Measurements from ENCODE around the gene HMCN1.

The HMCN1 gene

DNA sequence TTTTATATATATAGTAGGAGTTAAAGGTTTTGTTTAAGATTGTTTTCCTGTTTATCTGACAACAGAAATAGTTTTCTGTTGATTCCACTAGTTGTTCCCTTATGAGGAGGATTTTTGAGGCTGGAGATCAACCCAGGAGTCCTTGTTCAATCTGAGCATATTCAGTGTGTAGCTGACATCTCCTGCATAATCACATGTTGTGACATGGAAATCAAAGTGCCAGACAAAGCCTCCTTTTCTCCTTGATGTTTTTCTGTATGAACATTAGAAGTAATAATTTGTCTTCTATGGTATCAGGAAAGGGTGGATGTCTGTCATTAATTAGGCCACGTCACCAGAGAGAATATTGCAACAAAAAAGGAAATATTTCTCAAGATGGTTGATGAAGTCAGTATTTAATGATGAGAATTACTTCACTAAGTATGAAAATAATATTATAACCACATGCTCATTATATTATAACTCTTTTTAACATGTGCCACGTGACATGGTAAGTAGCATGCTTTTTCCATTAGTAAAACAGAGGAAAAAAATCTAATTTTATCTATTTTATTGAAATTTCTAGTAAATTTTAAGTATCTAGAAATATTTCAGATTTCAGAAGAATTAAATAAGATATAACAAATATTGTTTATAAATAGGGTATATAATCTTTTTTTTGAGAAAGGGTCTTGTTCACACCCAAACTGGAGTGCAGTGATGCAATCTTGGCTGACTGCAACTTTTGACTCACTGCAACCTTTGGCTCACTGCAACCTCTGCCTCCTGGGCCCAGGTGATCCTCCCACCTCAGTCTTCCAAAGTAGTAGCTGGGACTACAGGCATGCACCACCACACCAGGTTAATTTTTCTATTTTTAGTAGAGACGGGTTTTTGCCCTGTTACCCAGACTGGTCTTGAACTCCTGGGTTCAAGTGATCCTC is 223.5 kb downstream of the HMCN1 start:
- DNase-seq (ENCODE audit: low read depth in 2 of 2, low spot score in 1 of 2) = no peak

DNA sequence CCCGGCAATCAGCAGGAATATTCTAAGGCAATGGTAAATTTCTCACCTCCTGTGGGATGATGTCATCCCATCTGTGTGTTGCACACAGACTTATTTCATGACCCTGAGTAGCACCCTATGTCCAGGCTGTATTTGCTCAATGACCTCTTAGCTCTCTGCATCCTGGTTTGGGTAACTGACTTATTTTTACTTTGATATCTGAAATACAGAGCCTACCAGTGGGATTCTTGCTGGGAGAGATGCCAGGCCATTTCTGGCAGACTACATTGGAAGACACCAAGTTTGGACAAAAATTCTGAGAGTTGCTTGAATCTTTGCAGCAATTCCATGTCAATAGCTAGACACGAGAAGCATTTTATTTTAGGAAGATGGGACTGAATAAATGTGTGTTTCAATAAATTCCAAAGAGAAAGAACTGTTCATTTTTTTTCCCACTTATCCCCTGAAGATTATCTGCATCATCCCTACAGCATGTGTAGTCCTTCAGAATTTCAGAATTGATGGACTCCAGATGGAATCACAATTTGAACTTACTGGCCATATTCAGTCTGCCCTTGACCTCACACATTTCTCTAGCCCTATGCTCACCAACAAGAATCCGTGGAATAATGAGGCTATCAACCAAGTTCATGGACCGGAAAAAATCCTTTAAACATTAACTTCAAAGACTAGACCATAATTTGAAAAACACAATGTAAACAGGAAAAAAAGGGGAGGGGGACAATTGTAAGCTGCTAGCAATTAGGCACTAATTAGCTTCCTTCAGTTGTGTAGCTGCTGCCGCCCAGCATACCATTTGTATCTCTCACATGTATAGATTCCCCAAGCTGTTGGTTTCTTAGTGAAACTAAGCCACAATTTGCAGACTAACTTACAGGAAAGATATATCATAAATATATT is 226.5 kb downstream of the HMCN1 start:
- DNase-seq (ENCODE audit: low read depth in 2 of 2, low spot score in 1 of 2) = no peak

DNA sequence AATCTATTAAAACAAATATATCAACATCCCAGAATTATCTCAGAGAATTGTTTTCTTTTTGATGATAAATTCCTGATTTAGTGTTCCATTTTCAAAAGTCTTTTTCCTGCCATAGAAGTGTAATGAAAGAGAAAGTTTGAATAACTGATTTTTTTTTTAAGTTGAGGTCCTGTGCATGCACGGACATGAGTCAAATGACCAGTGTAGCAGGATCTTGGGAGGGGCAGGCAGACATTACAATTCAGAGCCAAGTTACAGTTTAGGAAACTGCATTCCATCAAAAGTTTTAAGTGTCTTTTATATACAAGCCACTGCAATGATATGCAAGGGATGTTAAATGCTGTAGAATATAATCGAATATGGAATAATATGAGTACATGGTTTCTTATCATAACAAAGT is 227.5 kb downstream of the HMCN1 start:
- no peak for DNase-seq (ENCODE audit: low read depth in 2 of 2, low spot score in 1 of 2)

DNA sequence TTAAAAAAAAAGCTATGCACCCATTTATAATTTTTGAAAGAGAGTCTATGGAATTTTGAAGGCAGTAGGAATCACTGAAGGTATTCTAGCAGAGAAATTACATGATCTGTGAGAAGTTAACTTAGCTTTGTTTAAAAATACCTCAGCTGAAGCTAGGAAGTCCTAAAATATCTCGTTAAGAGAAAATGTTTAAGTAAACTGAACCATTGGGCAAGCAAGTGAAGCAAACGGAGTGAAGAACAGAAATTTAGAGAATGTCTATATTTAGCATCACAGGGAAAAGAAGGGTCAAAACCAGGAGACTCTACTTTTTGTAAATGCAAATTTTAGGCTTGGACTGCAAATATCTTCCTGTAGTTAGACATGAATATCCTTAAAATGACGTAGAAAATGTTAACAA is 230.8 kb downstream of the HMCN1 start:
- DNase-seq (ENCODE audit: low read depth in 2 of 2, low spot score in 1 of 2) = no peak

DNA sequence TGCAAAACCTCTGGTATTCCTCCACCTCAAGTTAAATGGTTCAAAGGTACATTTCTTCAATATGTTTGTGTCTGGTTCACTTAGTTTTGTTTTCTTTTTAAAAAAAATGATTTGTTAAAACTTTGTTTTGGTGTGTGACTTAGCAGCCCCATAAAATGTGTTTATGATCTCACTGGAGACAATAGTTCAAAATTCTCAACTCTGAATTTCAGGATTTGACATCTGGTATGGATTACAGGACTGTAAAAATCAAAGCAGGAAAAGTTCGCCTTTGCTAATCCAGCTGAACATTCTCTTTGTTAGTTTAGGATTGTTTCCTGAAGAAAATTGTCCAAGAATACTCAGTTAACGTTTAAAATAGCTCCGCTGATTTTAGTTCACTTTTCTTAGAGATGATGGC is 231.7 kb downstream of the HMCN1 start:
- no peak for DNase-seq (ENCODE audit: low read depth in 2 of 2, low spot score in 1 of 2)

DNA sequence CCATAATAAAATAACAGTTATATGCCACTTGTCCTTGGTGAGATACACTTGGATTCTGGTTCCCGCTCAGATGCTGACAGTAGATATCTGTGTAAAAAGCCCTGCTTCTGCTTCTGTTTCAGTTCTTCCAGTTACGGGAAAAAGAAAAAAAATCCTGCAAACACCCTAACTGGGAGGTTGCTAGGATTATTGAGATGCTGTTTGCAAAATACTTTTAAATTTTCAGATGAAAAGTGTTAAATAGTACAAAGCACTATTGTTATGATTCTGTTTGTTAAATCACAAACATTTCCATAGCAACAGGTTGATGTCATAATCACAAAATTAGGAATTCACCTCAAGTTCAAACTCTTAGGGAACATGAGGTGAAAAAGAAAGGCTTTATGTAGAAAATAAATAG is 232.3 kb downstream of the HMCN1 start:
- no peak for DNase-seq (ENCODE audit: low read depth in 2 of 2, low spot score in 1 of 2)

DNA sequence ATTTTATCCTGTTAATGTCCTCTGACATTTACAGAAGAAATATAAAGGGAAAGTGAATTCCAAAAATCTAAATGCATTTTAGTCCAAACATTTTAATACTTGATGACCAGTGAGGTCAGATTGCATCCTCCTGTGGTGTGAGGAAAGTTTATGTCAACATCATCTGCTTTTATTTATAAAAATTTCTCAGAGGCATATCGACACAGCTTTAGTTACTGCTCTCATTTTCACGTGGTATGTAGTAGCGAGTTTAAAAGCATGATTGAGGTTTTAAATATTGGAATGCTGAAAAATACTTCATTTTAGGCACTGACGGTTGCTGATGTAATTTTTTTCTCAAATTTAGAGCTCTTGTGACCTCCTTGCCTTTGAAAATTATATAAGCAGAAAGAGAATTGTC is 234.8 kb downstream of the HMCN1 start:
- DNase-seq (ENCODE audit: low read depth in 2 of 2, low spot score in 1 of 2) = no peak

DNA sequence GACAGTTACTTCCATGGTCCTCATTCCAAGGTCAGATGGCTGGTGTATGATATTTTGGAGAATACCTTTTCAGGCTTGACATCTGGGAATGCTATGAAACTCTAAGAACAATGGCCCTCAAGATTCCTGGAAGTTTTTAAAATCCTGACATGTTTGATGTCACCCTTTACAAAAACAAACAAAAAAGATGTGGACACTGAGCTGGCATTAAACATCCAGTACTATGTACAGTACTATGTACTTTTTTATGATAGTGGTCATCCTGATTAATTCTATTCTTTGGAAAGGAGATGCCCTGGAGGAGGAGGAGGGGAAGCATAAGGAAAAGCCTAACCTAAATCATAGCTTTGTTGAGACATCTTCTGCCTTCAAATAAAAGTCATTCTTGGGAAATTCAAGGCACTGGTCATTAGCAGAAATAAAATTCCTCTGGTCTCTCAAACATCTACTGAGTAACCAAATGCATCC is 235.4 kb downstream of the HMCN1 start:
- DNase-seq (ENCODE audit: low read depth in 2 of 2, low spot score in 1 of 2) = no peak

DNA sequence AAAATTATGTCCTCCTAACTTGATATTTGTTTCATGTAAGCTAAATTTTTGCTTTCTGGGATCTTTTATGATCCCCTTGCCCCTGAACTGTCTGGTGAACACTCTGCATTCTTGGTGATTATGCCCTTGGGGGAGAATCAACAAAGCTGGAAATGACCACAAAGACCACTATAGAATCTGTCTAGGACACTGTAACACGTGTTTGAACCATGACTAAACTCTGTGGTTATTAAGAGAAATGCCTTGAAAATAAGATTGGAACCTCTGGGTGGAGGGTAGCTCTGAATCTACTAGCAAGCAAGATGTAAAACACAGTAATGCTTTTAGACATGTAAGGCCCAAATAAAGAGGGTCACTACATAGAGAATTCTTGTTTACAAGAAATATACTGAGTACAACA is 237.5 kb downstream of the HMCN1 start:
- DNase-seq (ENCODE audit: low read depth in 2 of 2, low spot score in 1 of 2) = no peak

DNA sequence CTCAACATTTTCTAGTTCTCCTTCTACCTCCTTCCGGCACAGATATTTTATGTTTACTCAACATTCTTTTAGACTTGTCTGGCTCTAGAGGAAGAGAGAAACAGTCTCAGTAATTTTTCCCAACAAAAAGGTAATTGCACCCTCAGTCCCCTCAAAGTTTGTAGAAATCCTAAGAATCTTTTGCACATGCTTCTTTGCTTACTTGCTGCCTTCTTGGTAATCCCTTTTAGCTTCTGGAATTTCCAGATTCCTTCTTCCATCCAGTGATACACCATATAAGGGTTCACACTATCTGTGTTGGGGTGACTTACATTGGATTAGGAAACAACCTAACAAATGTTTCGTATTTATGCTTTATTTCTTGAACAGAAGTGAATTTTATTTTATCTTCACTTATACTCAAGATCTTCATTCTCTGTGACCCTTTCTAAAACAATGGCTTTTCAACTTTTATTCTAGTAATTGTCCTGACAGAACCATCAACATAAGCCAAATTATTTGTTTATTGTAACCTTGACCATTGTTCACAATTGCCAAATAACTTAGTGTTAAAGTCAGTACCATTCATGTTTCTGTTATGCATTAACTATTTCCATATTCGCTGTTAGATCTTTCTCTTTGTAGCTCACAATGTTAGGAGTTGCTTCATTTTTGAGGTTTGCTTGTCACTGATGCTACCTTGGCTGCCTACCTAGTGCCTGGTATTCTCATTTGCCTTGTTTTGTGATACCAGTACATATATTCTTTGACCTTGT is 238.1 kb downstream of the HMCN1 start:
- no peak for DNase-seq (ENCODE audit: low read depth in 2 of 2, low spot score in 1 of 2)

DNA sequence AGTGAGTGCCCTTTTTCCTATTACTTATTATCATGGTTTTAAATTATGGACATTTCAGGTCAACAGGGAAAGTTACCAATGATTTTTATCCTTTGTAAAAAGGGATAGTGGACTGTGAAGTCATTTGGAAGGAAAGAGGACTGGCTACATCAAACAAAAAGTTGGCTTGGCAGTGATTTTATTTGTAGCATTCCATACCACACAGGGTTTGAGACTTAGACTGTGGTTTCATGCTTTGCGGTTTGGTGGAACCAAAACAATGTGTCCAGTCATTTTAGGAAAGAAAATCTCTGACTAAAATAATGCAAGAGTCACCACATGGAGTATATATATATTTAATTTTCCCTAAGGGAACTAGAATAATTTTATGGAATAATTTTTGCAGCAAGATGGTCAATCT is 239.5 kb downstream of the HMCN1 start:
- no peak for DNase-seq (ENCODE audit: low read depth in 2 of 2, low spot score in 1 of 2)

DNA sequence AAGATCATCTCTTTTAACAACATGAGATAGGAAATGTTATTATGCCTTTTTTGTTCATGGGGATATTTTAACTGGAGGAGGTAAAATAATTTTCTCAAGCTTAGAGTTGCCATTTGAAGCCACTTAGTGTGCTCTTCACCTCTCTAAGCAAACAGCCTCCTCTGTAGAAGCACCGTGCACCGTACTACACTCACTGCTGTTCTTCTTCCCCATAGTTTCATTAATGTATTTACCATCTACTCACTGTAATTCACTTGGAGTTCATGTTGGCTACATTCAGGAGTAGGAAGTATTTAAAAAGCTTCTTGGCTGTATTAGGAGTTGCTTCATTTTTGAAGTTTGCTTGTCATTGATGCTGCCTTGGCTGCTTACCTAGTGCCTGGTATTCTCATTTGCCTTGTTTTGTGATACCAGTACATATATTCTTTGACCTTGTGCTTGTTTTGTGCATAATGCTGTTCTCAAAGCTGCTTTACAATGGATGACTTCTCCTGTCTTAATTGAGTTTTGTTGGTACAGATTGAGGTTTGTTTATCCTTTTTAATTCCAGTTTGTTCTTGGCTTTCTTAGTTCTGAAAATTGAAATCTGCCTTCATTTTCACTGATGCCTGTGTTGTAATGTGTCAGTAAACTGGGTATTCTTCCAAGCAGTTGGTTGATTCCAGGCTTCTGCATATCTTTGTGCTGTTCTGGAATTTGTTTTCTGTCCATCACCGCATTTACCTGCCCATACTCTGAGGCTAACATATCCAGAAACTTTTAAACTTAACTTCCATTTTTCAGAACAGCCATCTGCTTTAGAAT is 240.4 kb downstream of the HMCN1 start:
- no peak for DNase-seq (ENCODE audit: low read depth in 2 of 2, low spot score in 1 of 2)

DNA sequence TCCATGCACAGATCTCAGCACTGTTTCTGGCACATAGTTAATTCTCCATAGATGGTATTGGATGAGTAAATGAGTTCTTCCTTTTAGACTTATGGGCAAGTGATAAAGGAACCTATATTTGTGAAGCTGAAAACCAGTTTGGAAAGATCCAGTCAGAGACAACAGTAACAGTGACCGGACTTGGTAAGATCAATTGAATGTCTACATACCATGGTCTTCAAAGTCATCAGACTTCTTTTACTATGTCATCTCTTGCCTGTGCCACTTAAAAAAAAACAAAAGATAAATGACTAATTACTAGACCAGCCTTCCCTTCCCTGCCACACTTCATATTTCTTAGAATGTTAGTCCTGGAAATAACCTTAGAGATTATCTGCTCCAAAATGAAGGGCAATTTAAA is 246.7 kb downstream of the HMCN1 start:
- no peak for DNase-seq (ENCODE audit: low read depth in 2 of 2, low spot score in 1 of 2)

DNA sequence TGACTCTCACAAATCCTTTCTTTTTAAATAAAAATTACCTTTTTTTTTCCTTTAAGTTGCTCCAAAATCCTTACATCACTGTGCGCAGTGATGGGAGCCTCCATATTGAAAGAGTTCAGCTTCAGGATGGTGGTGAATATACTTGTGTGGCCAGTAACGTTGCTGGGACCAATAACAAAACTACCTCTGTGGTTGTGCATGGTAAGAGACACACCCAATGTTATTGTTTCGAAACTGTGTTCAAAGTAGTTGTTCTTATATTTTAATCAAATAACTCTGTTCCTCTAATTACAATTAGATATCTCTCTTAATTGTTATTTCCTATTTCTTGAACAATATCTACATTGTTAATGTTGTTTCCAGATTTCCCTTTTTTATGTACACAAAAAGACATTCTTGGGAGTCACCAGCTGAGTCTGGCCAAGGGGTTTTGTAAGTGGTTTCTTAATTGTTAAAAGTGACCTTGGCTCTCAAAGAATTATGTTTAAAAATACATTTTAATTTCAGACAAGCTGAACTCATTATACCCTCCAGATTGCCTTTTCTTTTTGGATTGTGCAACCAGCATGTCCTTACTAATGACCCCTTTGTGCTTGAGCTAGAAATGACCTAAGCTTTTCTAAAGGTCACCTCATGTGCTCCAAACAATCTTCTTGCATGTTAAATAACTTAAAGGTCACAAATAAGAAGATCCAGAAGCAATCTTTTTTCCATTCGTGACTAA is 250.1 kb downstream of the HMCN1 start:
- DNase-seq (ENCODE audit: low read depth in 2 of 2, low spot score in 1 of 2) = no peak

DNA sequence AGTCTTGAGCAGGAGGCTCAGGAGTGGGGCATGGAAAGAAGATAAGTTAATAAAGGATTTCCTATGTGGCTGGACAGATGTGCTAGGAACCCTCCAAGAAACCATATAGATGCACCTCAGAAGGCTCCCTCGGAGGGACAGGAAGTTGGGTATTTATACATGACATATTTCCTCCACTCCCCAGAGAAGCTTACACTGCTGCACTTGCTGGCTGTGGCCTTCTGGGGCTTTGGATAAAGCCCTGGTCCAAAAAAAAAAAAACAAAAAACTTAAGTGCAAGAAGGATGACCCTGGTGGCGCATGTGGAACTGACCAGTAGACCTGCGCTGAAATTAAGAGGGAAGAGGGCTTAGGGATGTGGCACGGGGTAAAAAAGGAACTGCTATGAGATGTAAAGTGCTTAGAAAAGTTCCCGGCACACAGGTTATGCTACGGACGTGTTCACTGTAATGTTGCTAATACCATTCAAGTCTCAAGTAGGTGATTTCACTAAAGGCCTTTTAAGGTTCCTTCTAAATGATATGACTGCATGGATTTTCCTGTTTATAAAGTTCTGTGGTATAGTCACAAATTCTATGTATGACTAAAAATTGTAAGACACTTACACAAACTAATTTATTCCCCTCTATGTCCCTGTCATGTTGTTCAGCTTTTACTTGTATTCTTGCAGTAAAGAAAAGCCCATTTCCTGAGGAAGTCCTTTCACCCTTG is 253.6 kb downstream of the HMCN1 start:
- no peak for DNase-seq (ENCODE audit: low read depth in 2 of 2, low spot score in 1 of 2)

DNA sequence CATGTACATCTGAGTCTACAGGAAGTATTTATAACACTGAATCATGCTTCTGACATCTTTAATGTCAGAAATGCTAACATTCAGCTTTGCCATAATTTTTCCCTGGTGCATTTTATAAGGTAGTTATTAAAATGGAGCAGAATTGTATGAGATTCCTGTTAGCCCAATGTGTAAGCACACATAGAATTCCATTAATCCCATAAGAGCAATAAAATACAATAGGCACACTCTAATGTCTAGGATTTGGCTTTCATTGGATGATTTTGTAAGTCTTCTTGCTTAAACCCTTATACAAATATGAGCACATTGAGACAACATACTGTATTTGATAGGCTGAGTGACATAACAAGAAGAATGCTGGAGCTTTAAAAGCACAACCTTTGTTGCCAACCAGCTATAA is 256.4 kb downstream of the HMCN1 start:
- DNase-seq (ENCODE audit: low read depth in 2 of 2, low spot score in 1 of 2) = no peak

DNA sequence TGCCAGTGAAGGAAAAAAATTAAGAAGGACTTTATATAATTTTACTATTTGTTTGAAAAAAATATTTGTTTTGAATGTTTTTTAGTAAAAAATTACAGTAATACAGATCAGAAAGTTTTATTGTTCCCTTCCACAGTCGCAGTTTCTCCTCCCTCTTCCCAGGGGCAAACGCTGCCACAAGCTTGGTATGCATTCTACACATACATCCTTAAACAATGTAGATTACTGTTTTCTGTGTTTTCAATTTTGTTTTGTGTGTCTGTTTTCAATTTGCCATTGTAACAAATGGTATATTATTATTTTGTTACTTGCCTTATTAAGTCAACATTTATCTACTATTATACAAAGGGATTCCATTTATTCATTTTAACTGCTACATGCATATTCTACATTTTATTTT is 257.1 kb downstream of the HMCN1 start:
- DNase-seq (ENCODE audit: low read depth in 2 of 2, low spot score in 1 of 2) = no peak

DNA sequence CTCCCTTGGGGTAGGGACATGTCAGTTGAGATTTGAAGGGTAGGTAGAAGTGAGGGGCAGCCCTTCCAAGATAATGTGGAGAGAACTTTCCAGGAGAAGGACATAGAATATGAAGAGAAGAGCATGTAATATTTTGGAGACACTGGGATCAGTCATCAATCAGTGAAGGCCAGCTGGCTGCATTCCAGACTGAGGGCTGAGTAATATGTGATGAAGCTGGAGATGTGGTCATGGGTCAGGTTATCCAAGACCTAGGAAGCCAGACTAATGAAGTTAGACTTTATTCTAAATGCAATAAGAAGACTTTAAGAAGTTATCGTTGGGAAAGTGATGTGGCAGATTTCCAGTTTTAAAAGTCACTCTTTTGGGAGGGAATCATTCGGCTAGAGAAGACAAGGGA is 262.0 kb downstream of the HMCN1 start:
- DNase-seq (ENCODE audit: low read depth in 2 of 2, low spot score in 1 of 2) = no peak

DNA sequence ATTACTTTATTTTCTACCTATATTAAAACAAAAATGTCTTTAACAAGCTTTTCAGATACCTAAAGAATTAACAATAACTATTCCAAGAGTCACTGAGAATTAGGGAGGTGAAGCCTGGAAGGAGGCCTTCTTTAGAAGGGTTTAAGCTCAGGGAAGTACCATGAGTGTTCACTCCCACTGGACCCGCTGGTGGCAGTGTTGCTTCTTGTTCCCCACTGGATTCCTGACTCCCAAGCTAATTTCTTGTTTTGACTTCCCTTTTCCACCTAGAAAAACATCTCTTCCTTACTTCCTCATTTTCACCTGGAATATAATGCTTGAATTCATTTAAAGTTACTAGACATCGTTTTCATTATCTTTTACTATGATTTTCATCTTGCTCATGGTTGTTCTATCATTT is 264.2 kb downstream of the HMCN1 start:
- no peak for DNase-seq (ENCODE audit: low read depth in 2 of 2, low spot score in 1 of 2)

Data from stimulated activated CD8-positive, alpha-beta memory T cell treated with anti-CD3 and anti-CD28 coated beads, Interleukin-4, amount 100 ng/mL, for 4 hours (primary cell).